GM12878 (cell line): ENCODE data around the gene BCR. TPM values are rescaled to one million over a fixed set of nuclear protein-coding genes. Genes with fewer than 3 reads are reported as not detected.

ENCODE experiments used
- ATAC-seq: fragments of 200-7000 bp; cut with Tn5 transposase; 3 replicates; pipeline ENCODE4 v1.9.1; 2020; ENCODE audit warnings: mild to moderate bottlenecking, moderate library complexity
- BruUV-seq: library from RNA; stranded (reverse); fragments of 400-500 nt; replicated peaks from 2 replicates; lab custom pipeline; 2021; lab: Mats Ljungman, UMichigan
- CTCF ChIA-PET: fragments of 300-600 bp; sonication (Branson Sonifier 250); formaldehyde crosslinking; extraction: SDS; loops from one replicate; lab custom pipeline; 2021; ENCODE audit warnings: inconsistent platforms; lab: Yijun Ruan, JAX
- POLR2A ChIA-PET: fragments of 350-600 bp; formaldehyde crosslinking; extraction: SDS; loops from one replicate; lab custom pipeline; 2021; ENCODE audit warnings: inconsistent platforms; lab: Charles Lee
- RAD21 ChIA-PET: fragments of 300-600 bp; sonication (Branson Sonifier 250); formaldehyde crosslinking; loops from one replicate; lab custom pipeline; 2023; ENCODE audit warnings: antibody characterized with exemption; ENCODE audit not compliant: unreplicated experiment; lab: Charles Lee
- SMC1A ChIA-PET: fragments of 300-600 bp; sonication (Branson Sonifier 250); formaldehyde crosslinking; loops from one replicate; lab custom pipeline; 2023; ENCODE audit not compliant: unreplicated experiment, uncharacterized antibody; lab: Charles Lee
- DNase-seq: peaks from one replicate; pipeline ENCODE4 v3.0.0-alpha.2; 2011; ENCODE audit warnings: low read depth, low spot score
- FAIRE-seq: peaks from 3 replicates; lab custom pipeline; 2011; peaks lifted over from hg19 to GRCh38; lab: Jason Lieb, UNC
- H2AFZ ChIP-seq: 2 replicates; pipeline ENCODE4 v1.6.0; 2011; ENCODE audit warnings: low read depth, low read length, control low read depth; ENCODE audit not compliant: control insufficient read depth
- H3K27ac ChIP-seq: 2 replicates; pipeline ENCODE4 v1.5.1; 2011; ENCODE audit warnings: control low read depth; ENCODE audit not compliant: control insufficient read depth, insufficient read depth
- H3K27me3 ChIP-seq, 2 experiments: replicated peaks in 1 of 2; 2 replicates each; pipeline versions ENCODE4 v1.6.0 to v1.6.1; 2011; ENCODE audit warnings: low read length in 1 of 2; ENCODE audit not compliant: control insufficient read depth in 2 of 2, insufficient read depth in 2 of 2
- H3K36me3 ChIP-seq, 2 experiments: 2 replicates each; pipeline ENCODE4 v1.5.1; 2011; ENCODE audit warnings: low read length in 1 of 2; ENCODE audit not compliant: control insufficient read depth in 2 of 2, insufficient read depth in 2 of 2
- H3K4me1 ChIP-seq: 2 replicates; pipeline ENCODE4 v1.6.1; 2011; ENCODE audit warnings: mild to moderate bottlenecking, low read length, moderate library complexity, mixed read lengths; ENCODE audit not compliant: control insufficient read depth, insufficient read depth
- H3K4me2 ChIP-seq: 2 replicates; pipeline ENCODE4 v1.6.0; 2011; ENCODE audit warnings: control low read depth; ENCODE audit not compliant: control insufficient read depth, insufficient read depth
- H3K4me3 ChIP-seq: fragments of 200-600 bp; sonication (generic); 2 replicates; pipeline ENCODE4 v1.5.1; 2016
- H3K79me2 ChIP-seq: 2 replicates; pipeline ENCODE4 v1.6.0; 2011; ENCODE audit warnings: low read length; ENCODE audit not compliant: control insufficient read depth, insufficient read depth
- H3K9ac ChIP-seq: 2 replicates; pipeline ENCODE4 v1.8.0; 2011; ENCODE audit warnings: low read length, control low read depth, mixed read lengths; ENCODE audit not compliant: control insufficient read depth, insufficient read depth
- H3K9me3 ChIP-seq: replicated peaks from 3 replicates; pipeline ENCODE4 v1.5.1; 2011; ENCODE audit warnings: mild to moderate bottlenecking, low read length; ENCODE audit not compliant: control insufficient read depth, insufficient read depth
- H4K20me1 ChIP-seq: 2 replicates; pipeline ENCODE4 v1.6.0; 2011; ENCODE audit not compliant: control insufficient read depth, insufficient read depth
- CEBPB ChIP-seq, 2 experiments: fragments of 150-350 bp in 1 of 2; IDR thresholded peaks; 2 replicates each; pipeline ENCODE4 v1.6.1; 2012 to 2014; ENCODE audit warnings: low read depth in 2 of 2, low read length in 2 of 2, borderline replicate concordance in 1 of 2, inconsistent platforms in 1 of 2
- EED ChIP-seq: sonication (generic); IDR thresholded peaks from 2 replicates; pipeline ENCODE4 v1.6.1; 2016; ENCODE audit warnings: antibody characterized with exemption, low read depth
- LARP7 ChIP-seq: fragments of 450-650 bp; IDR thresholded peaks from 2 replicates; pipeline ENCODE4 v1.6.1; 2017; ENCODE audit warnings: mild to moderate bottlenecking
- NBN ChIP-seq: fragments of 450-650 bp; IDR thresholded peaks from 2 replicates; pipeline ENCODE4 v1.6.1; 2016
- NFYB ChIP-seq: IDR thresholded peaks from 2 replicates; pipeline ENCODE4 v1.6.1; 2011; ENCODE audit warnings: low read depth, mild to moderate bottlenecking, low read length, improper control_type of control experiment, moderate library complexity; ENCODE audit not compliant: insufficient read depth
- POLR2A ChIP-seq: IDR thresholded peaks from 2 replicates; pipeline ENCODE4 v1.6.1; 2011; ENCODE audit warnings: low read depth, mild to moderate bottlenecking, low read length
- SRF ChIP-seq, 2 experiments: IDR thresholded peaks; 2 replicates each; pipeline ENCODE4 v1.6.1; 2011; ENCODE audit warnings: low read depth in 2 of 2, low read length in 2 of 2, mild to moderate bottlenecking in 1 of 2, moderate library complexity in 1 of 2
- ZBED1 ChIP-seq: IDR thresholded peaks from 2 replicates; pipeline ENCODE4 v1.6.1; 2016; ENCODE audit warnings: borderline replicate concordance
- ZZZ3 ChIP-seq: IDR thresholded peaks from 2 replicates; pipeline ENCODE4 v1.6.1; 2011; ENCODE audit warnings: low read depth; ENCODE audit not compliant: control insufficient read depth, insufficient read length
- WGBS: methylation state at CpG from one replicate; pipeline ENCODE4 v1.1.6; 2016; ENCODE audit warnings: low lambda C conversion rate; ENCODE audit not compliant: insufficient replicate concordance, insufficient coverage; ENCODE audit errors: missing lambda C conversion rate; 5-methylcytosine and 5-hydroxymethylcytosine counted together
- in situ Hi-C: fragments of 300-500 bp; cut with MboI; formaldehyde crosslinking; loops from 9 replicates; pipeline ENCODE4 v1.14.3; 2018; ENCODE audit warnings: mixed read lengths
- intact Hi-C: fragments of 100-400 bp; cut with micrococcal nuclease; formaldehyde crosslinking; loops from one replicate; pipeline ENCODE4 v1.14.2; 2022; ENCODE audit not compliant: unreplicated experiment
- polyA plus RNA-seq, 11 experiments: library from polyadenylated mRNA; depleted of rRNA in 4 of 11; unstranded in 6 of 11; stranded (reverse) in 5 of 11; fragments of >200 nt; fragmentation: Nextera tagmentation in 4 of 11; fragmentation: Illumina TruSeq in 1 of 11; extraction: Ambion mirVana in 4 of 11; extraction: Trizol in 1 of 11; gene quantifications; 1 replicate in 1 of 11; 2 replicates in 10 of 11; pipeline versions ENCODE4 v1.2.1 to v1.2.3, GENCODE V29; 2011 to 2016; ENCODE audit warnings: inconsistent platforms in 2 of 11, missing spikeins in 2 of 11, low read depth in 1 of 11
- total RNA-seq, 4 experiments: library from RNA; depleted of rRNA in 3 of 4; stranded (reverse); fragments of >200 nt in 3 of 4; fragmentation: Illumina TruSeq in 1 of 4; extraction: Trizol in 1 of 4; gene quantifications; 2 replicates each; pipeline versions ENCODE4 v1.2.1 to v1.2.3, GENCODE V29; 2013 to 2021
- TF ChIP-seq, protein P1 (sequence below): IDR thresholded peaks from 2 replicates; pipeline ENCODE4 v1.6.1; 2011; ENCODE audit warnings: mild to moderate bottlenecking, low read depth, low read length, moderate library complexity; ENCODE audit not compliant: insufficient replicate concordance
- TF ChIP-seq, protein P2 (sequence below): fragments of 450-650 bp; formaldehyde crosslinking; IDR thresholded peaks from 2 replicates; pipeline ENCODE4 v1.4.0; 2022; ENCODE audit warnings: mild to moderate bottlenecking, moderate library complexity

The BCR gene
- total and polyA plus RNA-seq, 10 of the 15 experiments (the other 5 are each of a cell fraction or from before 2014, with no cell fraction given): 1.7 to 64.7 (median 18.4) TPM

- SMC1A ChIA-PET: no interaction called here
- H3K79me2 ChIP-seq: peaks cover 11% of the 10 kb centered on the region
- in situ Hi-C loops: no loop called here
- TF ChIP-seq ZZZ3: no peak
- TF ChIP-seq, all 136 proteins: peak for 0
- no peaks in the 10 kb centered on the region for H3K27me3 ChIP-seq
- CTCF ChIA-PET: interaction anchor here (2.0 kb wide), 1 partner anchor 31 kb away, joined by 5 read pairs; no protein-coding TSS in a partner anchor
- H3K9me3 ChIP-seq: no peaks in the 10 kb centered on the region
- ATAC-seq (no peak), FAIRE-seq (no peak), DNase-seq (no peak)
- no peaks in the 10 kb centered on the region; the same call in 1 of the 2 replicates for H4K20me1 ChIP-seq
- peaks cover 0 to 6% of the 10 kb centered on the region in 2 experiments; a peak in 2 of 4 replicates for H3K36me3 ChIP-seq
- POLR2A ChIA-PET: no interaction called here
- H2AFZ ChIP-seq: no peak overlapping the region
- WGBS: 93% methylated on average over 9 of the region's 9 CpGs
- no peak overlapping the region for H3K4me2 ChIP-seq
- no peak overlapping the region for H3K4me3 ChIP-seq
- no peak overlapping the region for H3K27ac ChIP-seq
- peaks cover 25% of the 10 kb centered on the region for H3K4me1 ChIP-seq
- no peak overlapping the region for H3K9ac ChIP-seq
- no TSS peak for BruUV-seq
- RAD21 ChIA-PET: no interaction called here
- intact Hi-C loops: no loop called here
Measured at GRCh38 chr22:23214398-23214797, 34.1 kb downstream of the BCR start.

GRCh38 chr22:23215294-23216241 lies 35.3 kb downstream of the BCR start:
- intact Hi-C loops: loop anchor here (5.0 kb wide), 1 partner anchor 33 kb away; the partner anchor contains the start of gene BCR
- no peak for FAIRE-seq
- TF ChIP-seq ZBED1 (no peak), CEBPB (IDR thresholded peaks at IDR 0.05; ENCODE audit: borderline replicate concordance in 1 of 2, low read depth in 2 of 2, low read length in 2 of 2) (no peak), NBN (no peak), POLR2A (no peak), NFYB (no peak), EED (no peak), SRF (IDR thresholded peaks at IDR 0.05; ENCODE audit: low read depth in 2 of 2, low read length in 2 of 2) (no peak), LARP7 (no peak)
- TF ChIP-seq, protein P1, sequence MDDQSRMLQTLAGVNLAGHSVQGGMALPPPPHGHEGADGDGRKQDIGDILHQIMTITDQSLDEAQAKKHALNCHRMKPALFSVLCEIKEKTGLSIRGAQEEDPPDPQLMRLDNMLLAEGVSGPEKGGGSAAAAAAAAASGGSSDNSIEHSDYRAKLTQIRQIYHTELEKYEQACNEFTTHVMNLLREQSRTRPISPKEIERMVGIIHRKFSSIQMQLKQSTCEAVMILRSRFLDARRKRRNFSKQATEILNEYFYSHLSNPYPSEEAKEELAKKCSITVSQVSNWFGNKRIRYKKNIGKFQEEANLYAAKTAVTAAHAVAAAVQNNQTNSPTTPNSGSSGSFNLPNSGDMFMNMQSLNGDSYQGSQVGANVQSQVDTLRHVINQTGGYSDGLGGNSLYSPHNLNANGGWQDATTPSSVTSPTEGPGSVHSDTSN: no peak
- TF ChIP-seq, protein P2, sequence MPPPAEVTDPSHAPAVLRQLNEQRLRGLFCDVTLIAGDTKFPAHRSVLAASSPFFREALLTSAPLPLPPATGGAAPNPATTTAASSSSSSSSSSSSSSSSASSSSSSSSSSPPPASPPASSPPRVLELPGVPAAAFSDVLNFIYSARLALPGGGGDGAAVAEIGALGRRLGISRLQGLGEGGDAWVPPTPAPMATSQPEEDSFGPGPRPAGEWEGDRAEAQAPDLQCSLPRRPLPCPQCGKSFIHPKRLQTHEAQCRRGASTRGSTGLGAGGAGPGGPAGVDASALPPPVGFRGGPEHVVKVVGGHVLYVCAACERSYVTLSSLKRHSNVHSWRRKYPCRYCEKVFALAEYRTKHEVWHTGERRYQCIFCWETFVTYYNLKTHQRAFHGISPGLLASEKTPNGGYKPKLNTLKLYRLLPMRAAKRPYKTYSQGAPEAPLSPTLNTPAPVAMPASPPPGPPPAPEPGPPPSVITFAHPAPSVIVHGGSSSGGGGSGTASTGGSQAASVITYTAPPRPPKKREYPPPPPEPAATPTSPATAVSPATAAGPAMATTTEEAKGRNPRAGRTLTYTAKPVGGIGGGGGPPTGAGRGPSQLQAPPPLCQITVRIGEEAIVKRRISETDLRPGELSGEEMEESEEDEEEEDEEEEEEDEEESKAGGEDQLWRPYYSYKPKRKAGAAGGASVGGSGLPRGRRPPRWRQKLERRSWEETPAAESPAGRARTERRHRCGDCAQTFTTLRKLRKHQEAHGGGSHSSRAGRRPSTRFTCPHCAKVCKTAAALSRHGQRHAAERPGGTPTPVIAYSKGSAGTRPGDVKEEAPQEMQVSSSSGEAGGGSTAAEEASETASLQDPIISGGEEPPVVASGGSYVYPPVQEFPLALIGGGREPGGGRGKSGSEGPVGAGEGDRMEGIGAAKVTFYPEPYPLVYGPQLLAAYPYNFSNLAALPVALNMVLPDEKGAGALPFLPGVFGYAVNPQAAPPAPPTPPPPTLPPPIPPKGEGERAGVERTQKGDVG (CRISPR knock-in tag): no peak

More at GRCh38 chr22:23215294-23216241, 35.3 kb downstream of the BCR start:
- CTCF ChIA-PET: interaction anchor here (1.5 kb wide), 1 partner anchor 67 kb away, joined by 4 read pairs; no protein-coding TSS in a partner anchor
- Histone ChIP-seq H3K9ac (no peak overlapping the region), H2AFZ (no peak overlapping the region), H3K4me2 (no peak overlapping the region), H3K27me3 (no peaks in the 10 kb centered on the region), H3K9me3 (no peaks in the 10 kb centered on the region), H3K4me1 (peaks cover 36% of the 10 kb centered on the region), H3K4me3 (no peak overlapping the region), H3K79me2 (peaks cover 16% of the 10 kb centered on the region), H3K27ac (no peak overlapping the region), H4K20me1 (no peaks in the 10 kb centered on the region; the same call in 1 of the 2 replicates), H3K36me3 (peaks cover 0 to 6% of the 10 kb centered on the region in 2 experiments; a peak in 2 of 4 replicates)
- WGBS: 88% methylated on average over 12 of the region's 12 CpGs
- DNase-seq: no peak
- in situ Hi-C loops: no loop called here
- RAD21 ChIA-PET: no interaction called here
- no peak for ATAC-seq
- BruUV-seq: no TSS peak
- POLR2A ChIA-PET: interaction anchor here (0.7 kb wide), 1 partner anchor 53 kb away, joined by 3 read pairs; no protein-coding TSS in a partner anchor
- SMC1A ChIA-PET: interaction anchor here (1.2 kb wide), 1 partner anchor 32 kb away, joined by 3 read pairs; no protein-coding TSS in a partner anchor
